Subcutaneous adipose tissue (tissue), 4 donors: Measurements from ENCODE around the gene TIMM10. TPM values are rescaled to one million over a fixed set of nuclear protein-coding genes. Genes with fewer than 3 reads are reported as not detected.

Experiments used
- total RNA-seq, 4 donors: library from RNA; depleted of rRNA; stranded (reverse); fragments of >200 nt; gene quantifications; one replicate each; pipeline ENCODE4 v1.1.0, GENCODE V29; 2016
- TF ChIP-seq, protein P1 (sequence below): fragments of 450-650 bp; IDR thresholded peaks from one replicate; pipeline ENCODE4 v1.5.1; 2016; ENCODE audit warnings: low read depth, mild to moderate bottlenecking, control low read depth, antibody characterized with exemption, moderate library complexity

The TIMM10 gene
- total RNA-seq, 4 donors from 2014 or later: 34.4 to 47.6 (median 36.7) TPM

GRCh38 chr11:57512646-57513451 is 17.7 kb downstream of the TIMM10 start:
- TF ChIP-seq, protein P1, sequence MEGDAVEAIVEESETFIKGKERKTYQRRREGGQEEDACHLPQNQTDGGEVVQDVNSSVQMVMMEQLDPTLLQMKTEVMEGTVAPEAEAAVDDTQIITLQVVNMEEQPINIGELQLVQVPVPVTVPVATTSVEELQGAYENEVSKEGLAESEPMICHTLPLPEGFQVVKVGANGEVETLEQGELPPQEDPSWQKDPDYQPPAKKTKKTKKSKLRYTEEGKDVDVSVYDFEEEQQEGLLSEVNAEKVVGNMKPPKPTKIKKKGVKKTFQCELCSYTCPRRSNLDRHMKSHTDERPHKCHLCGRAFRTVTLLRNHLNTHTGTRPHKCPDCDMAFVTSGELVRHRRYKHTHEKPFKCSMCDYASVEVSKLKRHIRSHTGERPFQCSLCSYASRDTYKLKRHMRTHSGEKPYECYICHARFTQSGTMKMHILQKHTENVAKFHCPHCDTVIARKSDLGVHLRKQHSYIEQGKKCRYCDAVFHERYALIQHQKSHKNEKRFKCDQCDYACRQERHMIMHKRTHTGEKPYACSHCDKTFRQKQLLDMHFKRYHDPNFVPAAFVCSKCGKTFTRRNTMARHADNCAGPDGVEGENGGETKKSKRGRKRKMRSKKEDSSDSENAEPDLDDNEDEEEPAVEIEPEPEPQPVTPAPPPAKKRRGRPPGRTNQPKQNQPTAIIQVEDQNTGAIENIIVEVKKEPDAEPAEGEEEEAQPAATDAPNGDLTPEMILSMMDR: no peak

DNA sequence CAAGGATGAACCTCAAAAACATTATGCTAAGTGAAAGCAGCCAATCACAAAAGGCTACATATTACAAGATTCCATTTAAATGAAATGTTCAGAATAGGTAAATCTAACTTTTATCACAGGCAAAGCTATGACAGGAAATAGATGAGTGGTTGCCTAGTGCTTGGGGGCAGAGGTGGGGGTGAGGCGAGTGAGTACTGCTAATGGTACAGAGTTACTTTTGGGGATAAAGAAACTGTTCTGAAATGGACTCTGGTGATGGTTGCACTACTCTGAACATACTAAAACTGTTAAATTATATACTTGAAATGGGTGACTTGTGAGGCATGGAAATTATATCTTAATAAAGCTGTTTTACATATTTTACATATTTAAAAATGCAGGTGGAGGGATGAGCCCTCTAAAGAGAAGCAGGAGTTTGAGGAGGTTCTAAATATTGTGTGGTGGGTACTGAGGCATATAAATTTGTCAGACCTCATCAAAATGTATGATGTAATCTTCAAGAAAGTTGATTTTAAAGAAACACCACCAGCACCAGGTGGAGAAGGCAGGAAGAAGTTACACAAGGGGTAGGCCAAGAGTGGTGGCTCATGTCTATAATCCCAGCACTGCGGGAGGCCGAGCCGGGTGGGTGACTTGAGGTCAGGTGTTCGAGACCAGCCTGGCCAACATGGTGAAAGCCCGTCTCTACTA is 18.7 kb downstream of the TIMM10 start:
- TF ChIP-seq, protein P1: no peak

DNA sequence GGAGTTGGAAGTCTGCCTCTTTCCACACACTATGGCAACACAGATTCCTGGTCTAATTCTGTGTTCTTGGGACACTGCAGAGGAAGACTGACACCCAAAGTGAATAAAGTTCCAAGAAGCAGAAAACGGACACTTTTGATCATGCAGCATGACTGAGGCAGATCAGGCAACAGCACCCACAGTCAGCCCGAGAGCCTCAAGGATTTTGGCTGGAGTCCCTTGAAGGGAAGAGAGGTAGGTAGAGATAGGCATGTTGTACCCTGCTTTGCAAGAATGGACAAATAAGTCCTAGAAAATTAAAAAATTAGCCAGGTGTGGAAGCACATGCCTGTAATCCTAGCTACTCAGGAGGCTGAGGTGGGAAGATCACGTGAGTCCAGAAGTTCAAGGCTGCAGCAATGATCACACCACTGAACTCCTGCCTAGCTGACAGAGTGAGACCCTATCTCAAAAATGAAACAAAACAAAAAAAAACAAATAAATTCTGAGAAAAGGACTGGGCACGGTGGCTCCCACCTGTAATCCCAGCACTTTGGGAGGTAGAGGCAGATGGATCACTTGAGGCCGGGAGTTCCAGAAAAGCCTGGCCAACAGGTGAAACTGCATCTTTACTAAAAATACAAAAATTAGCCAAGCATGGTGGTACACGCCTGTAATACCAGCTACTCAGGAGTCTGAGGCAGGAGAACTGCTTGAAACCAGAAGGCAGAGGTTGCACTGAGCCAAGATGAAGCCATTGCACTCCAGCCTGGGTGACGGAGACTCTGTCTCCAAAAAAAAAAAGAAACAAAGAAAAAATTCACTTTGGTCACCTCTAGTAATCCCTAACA is 22.0 kb downstream of the TIMM10 start:
- TF ChIP-seq, protein P1: no peak

- TF ChIP-seq, protein P1: no peak
Observed at GRCh38 chr11:57506522-57506921, 24.0 kb downstream of the TIMM10 start.

GRCh38 chr11:57504511-57504910 is 26.0 kb downstream of the TIMM10 start:
- TF ChIP-seq, protein P1: no peak

DNA sequence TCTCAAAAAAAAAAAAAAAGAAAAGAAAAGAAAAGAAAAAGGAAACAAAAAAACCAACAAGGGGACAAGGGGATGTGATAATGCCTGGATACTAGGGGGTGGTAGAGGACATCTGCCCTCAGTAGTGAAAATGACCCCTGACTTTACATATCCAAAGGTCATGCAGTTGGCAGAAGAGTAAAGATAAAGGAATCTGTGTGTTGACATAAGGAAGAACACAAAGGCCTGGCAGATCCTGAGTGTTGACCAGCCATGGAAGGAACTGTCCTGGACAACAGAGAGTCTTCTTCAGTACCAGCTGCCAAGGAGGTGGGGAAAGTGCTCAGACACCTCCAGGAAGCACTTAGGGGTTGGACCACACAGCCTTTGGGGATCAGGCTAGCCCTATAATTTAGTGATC is 27.7 kb downstream of the TIMM10 start:
- TF ChIP-seq, protein P1: no peak

DNA sequence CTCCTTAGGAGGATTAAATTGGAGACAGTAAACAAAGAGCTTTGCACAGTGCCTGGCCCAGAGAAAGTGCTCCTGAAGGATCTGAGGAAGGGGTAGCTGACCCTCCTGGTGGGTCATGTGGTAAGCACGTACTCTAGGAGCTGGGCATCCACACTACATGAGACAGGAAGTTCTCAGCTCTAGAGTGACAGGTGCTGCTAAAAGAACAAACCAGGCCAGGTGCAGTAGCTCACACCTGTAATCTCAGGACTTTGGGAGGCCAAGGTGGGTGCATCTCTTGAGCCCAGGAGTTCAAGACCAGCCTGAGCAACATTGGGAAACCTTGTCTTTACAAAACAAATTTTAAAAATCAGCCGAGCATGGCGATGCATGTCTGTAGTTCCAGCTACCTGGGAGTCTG is 28.2 kb downstream of the TIMM10 start:
- TF ChIP-seq, protein P1: no peak
